ENCODE measurements around the gene SCUBE3.

GRCh38 chr6:35168461-35168861 is 45.3 kb upstream of the SCUBE3 start:
- TF ChIP-seq CTCF (IDR thresholded peaks at IDR 0.05; ENCODE audit: poor library complexity) (no peak), EZH2phosphoT487 (IDR thresholded peaks at IDR 0.05; ENCODE audit: low read depth, severe bottlenecking, unreplicated experiment) (no peak), EZH2 (IDR thresholded peaks at IDR 0.05; ENCODE audit: borderline replicate concordance) (no peak)

All from hepatocyte (in vitro differentiated cells).